ENCODE measurements around the gene HSD17B2.

The HSD17B2 gene

DNA sequence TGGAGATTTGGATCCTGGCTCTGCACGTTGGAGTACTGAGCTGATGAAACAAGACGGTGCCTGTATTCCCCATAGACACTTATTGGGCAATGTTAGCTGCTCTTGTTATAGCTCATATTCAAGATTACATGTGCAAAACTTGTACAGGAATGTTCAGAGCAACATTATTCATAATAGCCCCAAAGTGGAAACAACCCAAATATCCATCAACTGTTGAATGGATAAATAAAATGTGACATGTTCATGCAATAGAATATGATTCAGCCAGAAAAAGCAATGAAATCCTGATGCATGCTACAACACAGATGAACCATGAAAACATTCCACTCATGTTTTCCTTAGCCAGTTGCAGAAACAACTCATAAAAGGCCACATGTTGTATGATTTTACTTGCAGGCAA is 18.1 kb upstream of the HSD17B2 start:
- no peak for DNase-seq (ENCODE audit: low spot score)
- TF ChIP-seq, protein P1, sequence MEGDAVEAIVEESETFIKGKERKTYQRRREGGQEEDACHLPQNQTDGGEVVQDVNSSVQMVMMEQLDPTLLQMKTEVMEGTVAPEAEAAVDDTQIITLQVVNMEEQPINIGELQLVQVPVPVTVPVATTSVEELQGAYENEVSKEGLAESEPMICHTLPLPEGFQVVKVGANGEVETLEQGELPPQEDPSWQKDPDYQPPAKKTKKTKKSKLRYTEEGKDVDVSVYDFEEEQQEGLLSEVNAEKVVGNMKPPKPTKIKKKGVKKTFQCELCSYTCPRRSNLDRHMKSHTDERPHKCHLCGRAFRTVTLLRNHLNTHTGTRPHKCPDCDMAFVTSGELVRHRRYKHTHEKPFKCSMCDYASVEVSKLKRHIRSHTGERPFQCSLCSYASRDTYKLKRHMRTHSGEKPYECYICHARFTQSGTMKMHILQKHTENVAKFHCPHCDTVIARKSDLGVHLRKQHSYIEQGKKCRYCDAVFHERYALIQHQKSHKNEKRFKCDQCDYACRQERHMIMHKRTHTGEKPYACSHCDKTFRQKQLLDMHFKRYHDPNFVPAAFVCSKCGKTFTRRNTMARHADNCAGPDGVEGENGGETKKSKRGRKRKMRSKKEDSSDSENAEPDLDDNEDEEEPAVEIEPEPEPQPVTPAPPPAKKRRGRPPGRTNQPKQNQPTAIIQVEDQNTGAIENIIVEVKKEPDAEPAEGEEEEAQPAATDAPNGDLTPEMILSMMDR (IDR thresholded peaks at IDR 0.05; ENCODE audit: extremely low read depth, insufficient read depth, missing control alignments), result no peak
- in situ Hi-C loops (cut with MboI; ENCODE audit: low pct_unique_long_range_greater_than_20kb, low sequenced_read_pairs, unreplicated experiment), result no loop called here

DNA sequence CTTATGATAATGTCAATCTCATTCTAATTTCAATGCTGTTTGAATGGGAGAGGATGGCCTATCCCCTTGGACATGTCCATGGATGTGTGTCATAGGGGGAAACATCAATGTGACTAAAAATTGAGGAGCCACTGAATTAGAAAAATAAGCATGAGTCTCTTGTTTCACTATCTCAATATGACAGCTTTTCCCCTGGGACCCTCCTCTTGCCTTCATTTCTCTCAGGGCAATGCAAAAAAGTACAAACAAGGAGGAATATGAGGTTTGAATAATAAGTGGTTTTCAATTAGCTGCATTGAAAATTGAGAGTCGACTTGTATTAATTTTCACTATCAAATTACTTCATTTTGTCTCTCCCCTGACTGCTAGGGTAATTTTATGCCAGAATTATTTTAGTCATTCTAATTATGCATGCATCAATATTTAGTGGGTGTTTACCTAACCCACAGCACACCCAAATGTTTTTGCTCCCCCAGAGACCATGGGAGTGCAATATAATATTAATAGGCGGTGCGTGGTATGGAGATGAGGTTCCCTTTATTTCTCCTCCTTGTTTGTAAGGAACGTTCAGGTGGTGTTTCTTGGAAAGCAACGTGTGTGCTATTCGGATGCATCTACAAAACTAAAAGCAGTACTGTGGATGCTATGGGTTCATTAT is 17.0 kb upstream of the HSD17B2 start:
- in situ Hi-C loops (cut with MboI; ENCODE audit: low pct_unique_long_range_greater_than_20kb, low sequenced_read_pairs, unreplicated experiment), result no loop called here
- TF ChIP-seq, protein P1 (IDR thresholded peaks at IDR 0.05; ENCODE audit: extremely low read depth, insufficient read depth, missing control alignments), result no peak
- no peak for DNase-seq (ENCODE audit: low spot score)

DNA sequence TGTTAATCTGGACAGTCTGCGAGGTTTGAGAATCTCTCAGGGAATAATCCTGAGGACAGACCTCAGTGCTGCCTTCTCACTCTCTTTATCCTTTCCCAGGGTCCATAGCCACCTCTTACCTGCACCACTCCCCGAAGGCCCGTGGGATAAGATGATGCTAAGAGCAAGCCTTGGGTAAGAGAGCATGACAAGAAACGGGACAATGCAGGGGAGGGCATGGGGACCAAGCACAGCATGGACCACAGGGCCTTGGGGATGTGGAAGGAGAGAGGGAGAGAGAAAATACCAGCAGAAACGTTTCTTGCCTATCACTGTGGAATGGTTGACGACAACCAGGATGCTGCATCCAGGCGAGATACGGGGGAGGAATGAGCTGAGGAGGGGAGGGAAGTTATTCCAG is 15.5 kb upstream of the HSD17B2 start:
- TF ChIP-seq, protein P1 (IDR thresholded peaks at IDR 0.05; ENCODE audit: extremely low read depth, insufficient read depth, missing control alignments), result no peak
- in situ Hi-C loops (cut with MboI; ENCODE audit: low pct_unique_long_range_greater_than_20kb, low sequenced_read_pairs, unreplicated experiment), result no loop called here
- no peak for DNase-seq (ENCODE audit: low spot score)

DNA sequence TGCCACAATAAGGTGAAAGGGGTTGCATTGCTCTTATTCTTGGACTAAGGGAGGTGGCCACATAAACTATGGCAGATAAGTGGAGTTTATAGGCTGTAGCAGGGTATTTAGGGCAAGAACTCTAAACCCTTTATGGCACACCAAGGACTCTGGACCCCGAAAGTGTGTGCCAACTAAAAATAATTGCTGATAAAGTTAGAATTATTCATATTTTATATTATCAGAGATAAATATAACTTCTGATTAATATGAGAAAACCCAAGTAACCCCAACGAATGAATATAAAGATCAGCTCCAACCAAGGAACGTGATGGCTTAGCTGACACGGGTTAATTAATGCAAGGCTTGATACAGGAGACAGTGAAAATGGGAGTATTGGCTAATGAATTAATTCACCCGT is 15.0 kb upstream of the HSD17B2 start:
- DNase-seq (ENCODE audit: low spot score), result no peak
- TF ChIP-seq, protein P1 (IDR thresholded peaks at IDR 0.05; ENCODE audit: extremely low read depth, insufficient read depth, missing control alignments), result no peak
- in situ Hi-C loops (cut with MboI; ENCODE audit: low pct_unique_long_range_greater_than_20kb, low sequenced_read_pairs, unreplicated experiment), result no loop called here

DNA sequence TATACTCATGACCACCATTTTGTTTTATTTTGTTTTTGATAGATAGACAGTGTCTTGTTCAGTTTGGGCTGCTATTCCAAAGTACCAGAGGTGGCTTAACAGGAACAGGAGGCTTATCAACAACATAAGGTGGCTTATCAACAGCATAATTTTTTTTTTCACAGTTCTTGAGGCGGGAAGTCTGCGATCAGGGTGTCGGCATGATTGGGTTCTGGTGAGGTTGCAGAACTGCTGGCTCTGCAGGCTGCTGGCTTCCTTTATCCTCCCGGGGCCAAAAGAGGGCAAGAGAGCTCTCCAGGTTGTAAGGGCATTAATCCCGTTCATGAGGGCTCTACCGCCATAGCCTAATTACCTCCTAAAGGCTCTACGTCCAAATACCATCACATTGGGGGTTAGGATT is 11.8 kb upstream of the HSD17B2 start:
- DNase-seq (ENCODE audit: low spot score), result no peak
- TF ChIP-seq, protein P1 (IDR thresholded peaks at IDR 0.05; ENCODE audit: extremely low read depth, insufficient read depth, missing control alignments), result no peak
- in situ Hi-C loops (cut with MboI; ENCODE audit: low pct_unique_long_range_greater_than_20kb, low sequenced_read_pairs, unreplicated experiment), result no loop called here

DNA sequence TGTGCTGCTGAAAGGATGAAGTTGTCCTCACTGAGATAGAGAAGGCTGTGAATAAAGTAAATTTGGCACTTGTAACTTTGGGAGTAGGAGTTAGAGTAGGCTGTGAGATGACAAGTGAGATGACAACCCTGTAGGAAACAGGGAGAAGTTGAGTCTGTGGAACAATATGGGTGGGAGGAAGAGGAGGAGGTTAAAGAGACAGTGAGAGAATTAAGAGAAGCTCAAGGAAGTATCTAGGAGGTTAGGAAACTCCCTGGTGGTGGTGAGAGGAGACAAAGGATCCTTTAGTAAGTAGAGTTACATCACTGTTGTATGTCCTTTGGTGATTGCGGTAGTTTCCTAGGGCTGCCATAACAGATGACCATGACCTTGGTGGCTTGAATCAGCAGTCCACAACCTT is 10.7 kb upstream of the HSD17B2 start:
- in situ Hi-C loops (cut with MboI; ENCODE audit: low pct_unique_long_range_greater_than_20kb, low sequenced_read_pairs, unreplicated experiment), result no loop called here

More for the DNA sequence above, 10.7 kb upstream of the HSD17B2 start:
- no peak for DNase-seq (ENCODE audit: low spot score)
- TF ChIP-seq, protein P1 (IDR thresholded peaks at IDR 0.05; ENCODE audit: extremely low read depth, insufficient read depth, missing control alignments), result no peak

Data from GM13977 (cell line).